IgD-negative memory B cell (primary cell): ENCODE data around the gene IL1RL2. TPM values are rescaled to one million over a fixed set of nuclear protein-coding genes. Genes with fewer than 3 reads are reported as not detected.

ENCODE experiments used
- H3K27ac Mint-ChIP-seq, 3 donors: one replicate each; pipeline ENCODE4 v1.8.0; 2020 to 2022; ENCODE audit warnings: mild to moderate bottlenecking in 3 of 3, mixed read lengths in 3 of 3, moderate library complexity in 1 of 3
- H3K27me3 Mint-ChIP-seq: one replicate; pipeline ENCODE4 v1.8.0; 2021; ENCODE audit warnings: mixed read lengths
- H3K36me3 Mint-ChIP-seq: one replicate; pipeline ENCODE4 v1.8.0; 2020; ENCODE audit warnings: mild to moderate bottlenecking, mixed read lengths
- H3K4me1 Mint-ChIP-seq, 3 donors: one replicate each; pipeline ENCODE4 v1.8.0; 2020 to 2022; ENCODE audit warnings: mixed read lengths in 3 of 3, mild to moderate bottlenecking in 1 of 3
- H3K4me3 Mint-ChIP-seq, 4 donors: one replicate each; pipeline ENCODE4 v1.8.0; 2020 to 2022; ENCODE audit warnings: mild to moderate bottlenecking in 4 of 4, mixed read lengths in 4 of 4, moderate library complexity in 3 of 4
- H3K9me3 Mint-ChIP-seq, 3 donors: one replicate each; pipeline ENCODE4 v1.8.0; 2020 to 2021; ENCODE audit warnings: mixed read lengths in 3 of 3, mild to moderate bottlenecking in 1 of 3
- polyA plus RNA-seq: library from polyadenylated mRNA; unstranded; fragments of 300-500 nt; fragmentation: Illumina TruSeq; gene quantifications from one replicate; pipeline ENCODE4 v1.2.3, GENCODE V29; 2021

IL1RL2 gene
- polyA plus RNA-seq, 1 donor from 2014 or later: not detected

- Mint-ChIP-seq H3K4me1 (peaks cover 3 to 5% (median 4%) of the 10 kb centered on the region in 3 donors), H3K4me3 (no peak overlapping the region), H3K27ac (no peak overlapping the region), H3K27me3 (peaks cover 12% of the 10 kb centered on the region), H3K9me3 (peaks cover 0 to 8% (median 3%) of the 10 kb centered on the region in 3 donors), H3K36me3 (no peaks in the 10 kb centered on the region)
Measured at GRCh38 chr2:102276549-102277201, 89.9 kb downstream of the IL1RL2 start.

- no peaks in the 10 kb centered on the region for H3K4me1 Mint-ChIP-seq
- H3K4me3 Mint-ChIP-seq: no peak overlapping the region
- H3K27me3 Mint-ChIP-seq: peaks cover 7% of the 10 kb centered on the region
- no peak overlapping the region for H3K27ac Mint-ChIP-seq
- H3K36me3 Mint-ChIP-seq: no peaks in the 10 kb centered on the region
- peaks cover 0 to 8% (median 3%) of the 10 kb centered on the region in 3 donors for H3K9me3 Mint-ChIP-seq
Measured at GRCh38 chr2:102277202-102277700, 90.4 kb downstream of the IL1RL2 start.

GRCh38 chr2:102278720-102279390, 92.0 kb downstream of the IL1RL2 start:
- H3K36me3 Mint-ChIP-seq: no peaks in the 10 kb centered on the region
- no peak overlapping the region for H3K4me3 Mint-ChIP-seq
- H3K27me3 Mint-ChIP-seq: peaks cover 5% of the 10 kb centered on the region
- peaks cover 0 to 8% (median 3%) of the 10 kb centered on the region in 3 donors for H3K9me3 Mint-ChIP-seq
- H3K4me1 Mint-ChIP-seq: no peaks in the 10 kb centered on the region
- no peak overlapping the region for H3K27ac Mint-ChIP-seq

GRCh38 chr2:102279391-102279735, 92.5 kb downstream of the IL1RL2 start:
- Mint-ChIP-seq H3K36me3 (no peaks in the 10 kb centered on the region), H3K4me3 (no peak overlapping the region), H3K27me3 (peaks cover 5% of the 10 kb centered on the region), H3K27ac (no peak overlapping the region), H3K4me1 (no peaks in the 10 kb centered on the region), H3K9me3 (peaks cover 0 to 8% (median 3%) of the 10 kb centered on the region in 3 donors)

GRCh38 chr2:102282678-102283091, 95.9 kb downstream of the IL1RL2 start:
- no peak overlapping the region for H3K27ac Mint-ChIP-seq
- H3K4me3 Mint-ChIP-seq: no peak overlapping the region
- H3K4me1 Mint-ChIP-seq: no peaks in the 10 kb centered on the region
- no peaks in the 10 kb centered on the region for H3K36me3 Mint-ChIP-seq
- no peaks in the 10 kb centered on the region for H3K27me3 Mint-ChIP-seq
- H3K9me3 Mint-ChIP-seq: no peaks in the 10 kb centered on the region

GRCh38 chr2:102283996-102284395, 97.2 kb downstream of the IL1RL2 start:
- H3K27me3 Mint-ChIP-seq: no peaks in the 10 kb centered on the region
- no peaks in the 10 kb centered on the region for H3K36me3 Mint-ChIP-seq
- no peak overlapping the region for H3K27ac Mint-ChIP-seq
- no peak overlapping the region for H3K4me3 Mint-ChIP-seq
- no peaks in the 10 kb centered on the region for H3K4me1 Mint-ChIP-seq
- H3K9me3 Mint-ChIP-seq: no peaks in the 10 kb centered on the region

- Mint-ChIP-seq H3K27ac (no peak overlapping the region), H3K36me3 (no peaks in the 10 kb centered on the region), H3K4me3 (no peak overlapping the region), H3K9me3 (no peaks in the 10 kb centered on the region), H3K27me3 (no peaks in the 10 kb centered on the region), H3K4me1 (no peaks in the 10 kb centered on the region)
Measured at GRCh38 chr2:102284611-102285010, 97.8 kb downstream of the IL1RL2 start.

- Mint-ChIP-seq H3K4me3 (no peak overlapping the region), H3K4me1 (no peaks in the 10 kb centered on the region), H3K27me3 (no peaks in the 10 kb centered on the region), H3K9me3 (no peaks in the 10 kb centered on the region), H3K36me3 (no peaks in the 10 kb centered on the region), H3K27ac (no peak overlapping the region)
Measured at GRCh38 chr2:102285368-102285767, 98.5 kb downstream of the IL1RL2 start.

- no peak overlapping the region for H3K27ac Mint-ChIP-seq
- H3K4me1 Mint-ChIP-seq: peaks cover 0 to 3% (median 0%) of the 10 kb centered on the region in 3 donors
- no peaks in the 10 kb centered on the region for H3K9me3 Mint-ChIP-seq
- H3K36me3 Mint-ChIP-seq: no peaks in the 10 kb centered on the region
- H3K4me3 Mint-ChIP-seq: no peak overlapping the region
- peaks cover 3% of the 10 kb centered on the region for H3K27me3 Mint-ChIP-seq
Measured at GRCh38 chr2:102286041-102286440, 99.2 kb downstream of the IL1RL2 start.

GRCh38 chr2:102289129-102289528, 102.3 kb downstream of the IL1RL2 start:
- H3K4me3 Mint-ChIP-seq: no peak overlapping the region
- no peaks in the 10 kb centered on the region for H3K9me3 Mint-ChIP-seq
- peaks cover 16% of the 10 kb centered on the region for H3K27me3 Mint-ChIP-seq
- H3K27ac Mint-ChIP-seq: no peak overlapping the region
- peaks cover 0 to 3% (median 0%) of the 10 kb centered on the region in 3 donors for H3K4me1 Mint-ChIP-seq
- no peaks in the 10 kb centered on the region for H3K36me3 Mint-ChIP-seq

Other genes with a start within 250 kb of the IL1RL2 start
- gene IL1R2, start 195.1 kb upstream of the IL1RL2 start, polyA plus RNA-seq: not detected
- not detected for gene IL1R1, start 44.3 kb upstream of the IL1RL2 start, polyA plus RNA-seq
- gene IL1RL1, start 124.5 kb downstream of the IL1RL2 start, polyA plus RNA-seq: not detected
- gene IL18R1, start 168.8 kb downstream of the IL1RL2 start, polyA plus RNA-seq: 2.2 TPM
- gene IL18RAP, start 236.1 kb downstream of the IL1RL2 start, polyA plus RNA-seq: 0.55 TPM